NOMO-1 treated with DMSO at 0.1 percent for 48 hours (cell line): ENCODE results near the gene CROCC.

Experiments used
- DNase-seq: peaks from one replicate; lab custom pipeline; 2025; ENCODE audit not compliant: unreplicated experiment; lab: John Stamatoyannopoulos, UW

The CROCC gene

DNA sequence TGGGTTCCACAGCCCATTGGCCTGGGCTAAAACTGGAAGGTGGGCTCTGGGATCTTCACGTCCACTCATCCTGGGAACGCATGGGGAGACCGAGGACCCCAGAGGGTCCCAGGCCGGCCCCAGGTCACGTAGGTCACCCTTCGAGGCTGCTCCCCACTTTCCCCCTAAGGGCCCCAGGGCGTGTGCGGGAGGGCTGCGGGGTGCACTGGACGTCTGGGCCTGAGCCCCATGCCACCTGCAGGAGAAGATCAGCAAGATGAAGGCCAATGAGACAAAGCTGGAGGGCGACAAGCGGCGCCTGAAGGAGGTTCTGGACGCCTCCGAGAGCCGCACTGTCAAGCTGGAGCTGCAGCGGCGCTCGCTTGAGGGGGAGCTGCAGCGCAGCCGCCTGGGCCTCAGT is 46.2 kb downstream of the CROCC start:
- DNase-seq: no peak

DNA sequence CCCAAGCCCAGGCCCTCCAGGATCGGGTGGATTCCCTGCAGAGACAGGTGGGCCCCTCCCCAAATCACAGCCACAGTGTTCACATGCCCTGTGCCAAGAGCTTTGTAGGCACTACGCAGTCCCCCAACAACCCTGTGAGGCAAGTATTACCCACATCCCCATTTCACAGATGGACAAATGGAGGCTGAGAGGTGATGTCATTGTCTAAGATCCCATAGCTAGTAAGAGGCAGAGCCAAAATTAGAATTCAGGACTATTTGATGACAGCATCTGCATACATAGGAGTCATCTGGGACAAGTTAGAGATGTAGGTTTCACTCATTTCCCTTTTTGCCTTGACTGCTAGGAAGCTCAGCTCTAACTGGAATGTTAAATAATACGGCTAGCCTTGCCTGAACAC is 46.6 kb downstream of the CROCC start:
- no peak for DNase-seq

DNA sequence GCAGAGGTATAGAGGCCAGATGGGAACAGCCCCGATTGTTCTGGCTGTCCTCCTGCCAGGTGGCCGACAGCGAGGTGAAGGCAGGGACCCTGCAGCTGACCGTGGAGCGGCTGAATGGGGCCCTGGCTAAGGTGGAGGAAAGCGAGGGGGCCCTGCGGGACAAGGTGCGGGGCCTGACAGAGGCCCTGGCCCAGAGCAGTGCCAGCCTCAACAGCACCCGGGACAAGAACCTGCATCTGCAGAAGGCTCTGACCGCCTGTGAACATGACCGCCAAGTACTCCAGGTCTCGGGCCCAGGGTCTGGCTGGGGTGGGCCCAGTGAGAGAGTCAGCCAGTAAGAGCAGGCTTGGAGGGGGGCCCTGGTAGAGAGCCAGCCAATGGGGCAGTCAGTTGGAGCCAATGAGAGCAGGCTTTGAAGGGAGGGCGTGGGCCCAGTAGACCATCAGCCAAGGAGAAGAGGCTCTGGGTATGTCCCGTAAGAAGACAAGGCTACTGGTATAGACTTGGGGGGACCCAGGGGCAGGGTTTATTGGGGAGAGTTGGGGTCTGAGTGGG is 47.4 kb downstream of the CROCC start:
- no peak for DNase-seq

DNA sequence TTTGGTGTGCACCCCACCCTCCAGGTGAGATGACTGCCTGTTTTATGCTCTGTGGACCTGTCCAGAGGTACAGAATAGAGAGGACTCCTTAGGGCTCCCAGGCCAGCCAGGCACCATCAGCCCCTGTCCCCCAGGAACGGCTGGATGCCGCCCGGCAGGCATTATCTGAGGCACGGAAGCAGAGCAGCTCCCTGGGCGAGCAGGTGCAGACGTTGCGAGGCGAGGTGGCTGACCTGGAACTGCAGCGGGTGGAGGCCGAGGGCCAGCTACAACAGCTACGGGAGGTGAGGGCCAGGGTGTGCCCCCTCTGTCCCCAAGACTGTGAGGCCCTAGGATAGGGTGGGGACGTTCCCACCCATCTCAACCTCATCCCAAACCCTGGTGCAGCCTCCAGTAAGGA is 47.9 kb downstream of the CROCC start:
- no peak for DNase-seq

DNA sequence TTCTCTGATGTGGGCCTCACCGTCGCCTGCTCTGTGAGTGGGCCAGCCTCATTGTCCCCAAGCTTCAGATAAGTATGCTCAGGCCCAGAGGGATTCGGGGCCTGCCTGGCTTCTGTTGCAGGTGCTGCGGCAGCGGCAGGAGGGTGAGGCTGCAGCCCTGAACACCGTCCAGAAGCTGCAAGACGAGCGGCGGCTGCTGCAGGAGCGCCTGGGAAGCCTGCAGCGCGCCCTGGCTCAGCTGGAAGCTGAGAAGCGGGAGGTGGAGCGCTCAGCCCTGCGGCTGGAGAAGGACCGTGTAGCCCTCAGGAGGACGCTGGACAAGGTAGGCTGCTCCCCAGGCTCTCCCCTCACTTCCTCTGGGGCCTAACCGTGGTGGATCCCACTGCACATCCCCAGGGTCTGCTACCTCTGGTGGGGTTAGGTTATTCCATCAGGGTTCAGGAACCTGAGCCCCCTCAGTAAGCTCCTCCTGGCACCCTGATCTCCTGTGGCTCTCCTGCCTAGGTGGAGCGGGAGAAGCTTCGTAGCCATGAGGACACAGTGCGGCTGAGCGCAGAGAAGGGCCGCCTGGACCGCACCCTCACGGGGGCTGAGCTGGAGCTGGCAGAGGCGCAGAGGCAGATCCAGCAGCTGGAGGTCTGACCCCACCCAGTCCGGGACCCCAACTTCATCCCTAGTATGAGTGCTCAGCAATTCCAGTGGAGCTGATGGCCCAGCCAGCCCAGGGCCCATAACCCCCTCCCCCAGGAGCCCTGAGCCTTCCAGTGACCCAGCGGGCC is 48.6 kb downstream of the CROCC start:
- DNase-seq: no peak

DNA sequence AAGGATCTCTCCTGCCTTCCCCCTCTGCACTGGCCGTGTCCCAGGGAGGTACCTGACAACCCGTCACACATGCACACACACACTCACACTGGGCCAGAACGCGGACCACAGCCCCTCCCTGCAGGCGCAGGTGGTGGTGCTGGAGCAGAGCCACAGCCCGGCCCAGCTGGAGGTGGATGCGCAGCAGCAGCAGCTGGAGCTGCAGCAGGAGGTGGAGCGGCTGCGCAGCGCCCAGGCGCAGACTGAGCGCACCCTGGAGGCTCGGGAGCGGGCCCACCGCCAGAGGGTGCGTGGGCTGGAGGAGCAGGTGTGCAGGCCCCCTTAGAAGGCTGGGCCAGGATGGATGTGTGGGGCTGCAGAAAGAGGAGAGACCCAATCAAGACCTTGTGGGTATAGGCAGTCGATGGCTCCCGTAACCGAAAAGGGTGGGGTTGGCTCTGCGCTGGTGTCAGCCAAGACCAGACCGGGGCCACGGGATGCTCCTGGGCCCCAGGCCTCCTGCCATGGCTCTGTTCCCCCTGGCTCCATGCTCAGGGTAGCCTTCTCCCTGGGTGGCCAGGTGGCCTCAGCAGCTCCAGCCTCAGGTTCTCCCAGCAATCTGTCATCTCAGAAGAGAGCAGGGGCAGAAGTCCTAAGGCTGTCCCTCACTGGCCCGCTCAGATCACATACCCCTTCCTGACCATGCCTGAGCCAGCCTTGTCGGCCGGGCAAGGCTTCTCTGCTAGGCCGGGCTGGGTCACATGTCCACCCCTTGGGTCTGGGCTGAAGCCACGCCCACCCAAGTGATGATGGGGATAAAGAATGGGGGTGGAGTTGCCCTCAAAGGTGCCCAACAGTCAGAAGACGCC is 49.8 kb downstream of the CROCC start:
- no peak for DNase-seq

DNA sequence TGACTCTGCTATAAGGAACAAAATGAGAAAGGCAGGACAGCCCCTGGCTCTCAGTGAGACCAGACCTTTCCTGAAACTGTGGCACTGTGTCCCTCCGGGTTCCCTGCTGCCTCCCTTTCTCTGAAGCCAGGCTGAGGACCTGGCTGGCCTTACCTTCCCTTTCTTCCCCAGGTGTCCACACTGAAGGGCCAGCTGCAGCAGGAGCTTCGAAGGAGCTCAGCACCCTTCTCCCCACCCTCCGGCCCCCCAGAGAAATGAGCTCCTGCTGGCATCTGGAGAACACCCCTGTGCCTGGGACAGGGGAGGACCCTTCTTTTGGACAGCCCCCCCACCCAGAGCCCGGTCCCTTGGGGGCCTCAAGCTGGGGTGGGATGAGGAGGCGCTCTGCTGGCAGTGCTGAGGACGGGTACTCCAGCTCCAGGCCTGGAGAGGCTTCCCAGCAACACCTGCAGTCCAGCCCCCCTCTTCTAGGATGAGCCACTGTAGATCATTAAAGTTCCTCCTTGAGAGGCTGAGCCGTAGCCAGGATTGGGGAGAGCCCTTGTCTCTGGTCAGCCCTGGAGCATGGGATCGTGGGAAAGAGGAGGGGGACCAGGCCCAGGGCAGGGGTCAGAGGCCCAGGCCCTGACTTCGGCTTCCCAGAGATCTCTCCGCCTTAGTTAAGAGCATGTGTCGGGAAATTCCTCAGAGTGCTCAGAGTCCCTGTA is 50.6 kb downstream of the CROCC start:
- no peak for DNase-seq

DNA sequence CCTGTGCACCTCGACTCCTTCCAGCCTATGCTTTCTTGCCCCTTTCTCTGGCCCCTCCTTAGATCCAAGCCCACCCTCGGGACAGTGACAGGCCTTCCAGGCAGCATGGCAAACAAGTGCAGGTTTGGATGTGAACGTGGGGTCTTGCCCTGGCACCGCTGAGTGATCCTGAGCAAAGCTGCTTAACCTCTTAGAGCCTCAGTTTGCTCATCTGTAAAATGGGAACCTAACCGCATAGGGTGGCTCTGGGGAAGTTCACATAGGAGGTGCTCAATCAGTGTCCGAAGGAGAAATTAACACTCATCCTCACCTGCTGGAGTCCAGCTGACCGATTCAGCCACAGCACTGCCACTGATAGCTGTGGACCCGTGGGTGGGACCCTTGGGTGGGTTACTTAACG is 51.5 kb downstream of the CROCC start:
- no peak for DNase-seq

DNA sequence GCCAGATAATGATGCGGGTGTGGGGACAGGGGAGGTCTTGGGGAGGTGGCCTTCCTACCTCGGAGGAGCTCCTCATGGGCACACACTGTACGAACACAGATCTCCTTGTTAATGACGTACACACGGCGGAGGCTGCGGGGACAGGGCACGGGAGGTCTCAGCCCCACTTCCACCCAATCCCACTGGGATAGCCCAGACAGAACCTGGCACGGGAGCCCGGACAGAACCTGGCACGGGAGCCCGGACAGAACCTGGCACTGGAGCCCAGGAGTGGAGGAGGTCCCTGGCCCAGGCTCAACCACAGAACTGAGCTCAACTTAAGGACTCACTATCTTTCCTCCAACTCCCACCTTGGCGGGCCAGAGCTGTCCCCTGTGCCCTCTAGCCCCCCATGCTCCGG is 53.5 kb downstream of the CROCC start:
- DNase-seq: no peak

DNA sequence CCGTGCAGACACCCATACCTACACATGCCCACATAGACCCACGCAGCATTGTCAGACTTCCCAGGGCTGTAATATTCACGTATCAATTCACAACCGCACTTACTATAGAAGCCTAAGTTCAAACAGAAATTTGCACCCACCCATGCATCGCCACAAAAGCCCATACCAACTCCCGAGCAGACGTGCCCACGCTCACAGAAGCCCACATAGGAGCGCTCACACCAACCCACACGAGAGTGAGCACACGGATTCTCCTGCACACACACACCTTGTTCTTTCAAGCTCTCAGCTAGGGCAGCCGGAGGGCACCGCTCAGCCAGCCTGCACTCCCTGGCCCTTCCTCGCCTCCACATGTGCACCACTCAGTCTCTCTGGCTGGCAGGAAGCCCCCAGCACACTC is 54.1 kb downstream of the CROCC start:
- DNase-seq: no peak

DNA sequence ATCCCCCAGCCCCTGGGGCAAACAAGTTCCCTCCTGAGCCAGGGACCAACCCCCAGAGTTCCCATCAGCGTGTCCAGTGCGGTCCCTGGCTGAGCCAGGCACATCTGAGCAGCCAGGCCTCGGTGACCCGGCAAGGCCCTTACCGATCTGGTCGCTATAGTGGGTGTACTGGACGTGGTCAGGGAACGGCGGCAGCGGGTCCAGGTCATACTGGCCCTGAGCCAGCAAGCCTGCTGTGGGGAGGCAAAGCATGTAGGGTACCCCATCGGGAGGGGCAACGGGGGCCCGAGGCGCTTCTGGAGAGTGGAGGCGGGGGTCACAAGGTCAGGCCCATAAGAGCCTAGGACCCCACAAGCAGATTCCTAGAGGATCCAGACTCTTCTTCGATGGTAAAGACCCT is 55.2 kb downstream of the CROCC start:
- DNase-seq: no peak

DNA sequence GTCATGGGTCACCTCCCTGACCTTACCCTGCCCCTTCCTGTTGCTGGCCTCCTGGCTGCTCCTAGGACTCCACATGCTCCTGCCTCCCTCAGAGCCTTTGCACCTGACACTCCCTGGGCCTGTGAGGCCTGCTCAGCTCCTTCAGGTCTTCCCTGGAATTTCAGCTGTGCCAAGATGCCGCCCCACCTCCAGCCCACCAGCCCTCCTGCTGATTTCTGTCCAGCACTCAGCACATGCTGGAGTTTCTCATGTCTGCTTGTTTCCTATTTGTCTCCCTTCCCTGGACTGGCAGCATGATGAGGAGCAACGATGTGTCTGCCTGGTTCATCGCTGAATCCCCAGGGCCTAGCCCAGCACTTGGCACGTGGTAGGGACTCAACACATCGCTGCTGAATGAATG is 55.6 kb downstream of the CROCC start:
- DNase-seq: no peak

DNA sequence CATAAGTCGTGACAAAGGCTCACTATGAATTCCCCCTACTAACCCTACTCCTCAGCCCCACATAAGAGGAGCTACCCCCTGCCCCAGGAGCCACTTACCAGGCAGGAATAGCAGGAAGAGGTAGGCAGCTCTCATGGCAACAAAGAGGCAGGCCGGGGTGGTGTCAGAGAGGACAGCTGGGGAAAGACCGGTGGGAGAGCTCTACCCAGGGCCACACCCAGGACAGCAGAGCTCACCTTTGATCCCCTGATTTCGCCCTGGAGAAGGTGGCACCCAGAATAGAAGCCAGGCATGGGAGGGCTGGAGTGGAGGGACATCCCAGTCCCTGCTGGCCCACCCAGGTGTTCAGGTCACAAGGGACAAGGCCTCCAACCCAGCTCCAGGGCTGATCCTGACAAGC is 56.4 kb downstream of the CROCC start:
- no peak for DNase-seq

DNA sequence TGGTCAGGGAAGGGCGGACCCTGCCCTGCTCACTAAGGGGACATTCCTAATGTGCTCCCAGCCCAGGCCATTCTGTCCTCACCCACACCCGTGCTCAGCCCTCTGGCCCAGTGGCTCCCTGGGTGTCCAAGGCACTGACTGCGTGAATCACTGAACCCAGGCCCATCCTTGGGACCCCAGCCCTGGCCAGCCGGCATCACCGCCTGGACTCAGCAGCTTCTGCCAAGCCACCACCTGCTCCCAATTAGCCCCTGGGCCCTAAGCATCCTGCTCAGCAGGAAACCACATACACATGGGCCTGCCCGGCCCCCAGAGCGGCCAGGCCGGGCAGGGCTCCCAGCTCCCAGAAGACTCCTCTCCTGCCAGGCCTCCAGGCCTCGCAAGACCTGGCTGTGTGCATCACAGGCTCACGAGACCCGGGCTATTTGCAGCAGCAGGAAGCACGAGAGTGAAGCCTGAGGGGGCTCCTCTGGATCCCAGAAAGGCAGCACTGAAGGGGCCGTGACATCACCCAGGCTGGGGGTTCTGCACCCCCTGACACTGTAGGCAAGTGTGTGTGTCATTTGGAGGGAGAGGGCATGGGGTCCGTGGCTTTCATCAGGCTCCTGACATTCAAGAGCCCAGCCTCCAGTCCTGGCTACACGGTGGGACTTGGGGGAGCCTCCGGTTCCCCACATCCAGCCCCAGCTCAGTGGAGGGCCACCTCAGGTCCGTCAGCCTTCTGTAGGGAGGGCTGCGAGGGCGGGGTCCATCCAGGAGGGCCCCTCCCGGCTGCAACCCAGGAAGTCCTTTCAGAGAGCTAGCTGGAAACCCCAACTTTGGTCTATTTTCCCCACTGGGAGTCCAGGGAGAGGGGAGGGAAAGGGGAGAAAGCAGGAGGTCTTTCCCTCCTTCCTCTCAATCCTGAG is 57.1 kb downstream of the CROCC start:
- DNase-seq: no peak

DNA sequence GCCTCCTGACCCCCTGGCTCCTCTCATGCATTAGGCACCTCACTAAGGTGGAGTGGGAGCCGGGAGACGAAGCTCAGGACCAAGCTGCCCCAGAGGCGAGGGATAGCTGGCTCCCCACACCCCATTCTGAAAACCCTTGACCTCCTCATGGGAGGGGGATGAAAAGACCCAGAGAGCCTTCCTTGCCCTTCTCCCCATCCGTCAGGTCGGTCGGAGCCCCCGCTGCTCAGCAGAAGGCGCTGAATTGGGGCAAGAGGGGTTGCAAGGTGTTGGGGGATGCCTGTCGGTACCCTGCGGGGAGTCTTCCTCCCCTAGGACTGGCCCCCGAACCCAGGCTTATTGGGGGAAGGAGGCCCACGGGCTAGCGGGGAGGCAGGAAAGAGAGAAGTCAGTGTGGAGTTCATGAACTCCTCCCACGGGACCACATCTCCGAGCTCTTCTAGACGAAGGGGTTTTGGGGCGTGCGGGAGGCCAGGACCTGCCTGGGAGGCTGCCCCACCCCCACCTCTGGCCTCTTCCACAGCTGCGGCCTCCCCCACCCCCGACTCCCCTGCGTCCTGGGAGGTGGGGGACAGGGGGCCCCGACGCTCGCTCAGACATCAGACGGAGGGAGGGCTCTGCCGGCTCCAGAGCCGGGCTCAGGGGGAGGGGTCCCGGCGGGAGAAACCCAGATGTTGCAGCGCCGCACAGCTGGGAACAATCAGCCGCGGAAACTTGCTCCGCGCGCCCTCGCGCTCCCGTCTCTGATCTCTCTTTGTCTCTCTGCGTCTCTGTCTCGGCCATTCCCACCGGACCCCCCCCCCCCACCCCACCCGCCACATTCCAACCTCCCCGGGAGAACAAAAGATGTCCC is 58.0 kb downstream of the CROCC start:
- no peak for DNase-seq

DNA sequence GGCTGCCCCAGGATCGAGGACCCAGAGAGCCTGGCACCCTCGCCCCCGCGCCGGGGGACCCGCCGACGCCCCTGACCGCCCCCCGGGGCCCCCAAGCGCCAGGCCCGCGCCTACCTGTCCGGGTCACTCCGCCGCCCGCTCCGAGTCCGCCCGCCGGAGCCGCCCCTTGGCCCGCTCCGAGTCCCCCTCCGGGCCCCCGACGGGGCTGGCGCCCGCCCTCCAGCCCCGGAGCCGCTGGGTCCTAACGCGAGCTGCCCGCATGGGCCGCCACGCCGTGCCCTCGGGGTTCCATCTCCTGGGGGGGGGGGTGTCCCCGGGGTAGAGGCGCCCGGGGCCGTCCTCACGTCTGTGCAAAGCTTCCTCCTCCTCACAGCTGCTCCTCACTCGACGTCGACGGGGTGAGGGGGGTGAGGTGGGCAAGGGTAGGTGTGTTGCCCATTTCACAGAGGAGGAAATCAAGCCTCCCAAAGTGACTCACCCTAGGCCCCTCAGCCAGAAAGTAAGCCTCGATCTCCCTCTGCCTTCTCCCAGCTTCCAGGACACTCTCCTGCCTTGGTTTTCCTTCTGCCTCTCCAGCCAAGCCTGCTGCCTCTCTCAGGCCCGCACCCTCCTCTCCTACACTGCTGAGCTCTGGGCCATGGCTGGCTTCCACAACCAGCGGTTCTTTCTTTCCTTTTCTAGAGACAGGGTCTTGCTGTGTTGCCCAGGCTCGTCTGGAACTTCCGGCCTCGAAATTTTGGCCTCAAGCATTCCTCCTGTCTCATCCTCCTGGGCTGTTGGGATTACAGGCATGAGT is 58.9 kb downstream of the CROCC start, which contains the start of gene MFAP2:
Gene MFAP2 (minus strand): TSS at position 148 of the 796 bp plus-strand sequence. CDS start 2,347 bp downstream, outside the sequence.
- no peak for DNase-seq

DNA sequence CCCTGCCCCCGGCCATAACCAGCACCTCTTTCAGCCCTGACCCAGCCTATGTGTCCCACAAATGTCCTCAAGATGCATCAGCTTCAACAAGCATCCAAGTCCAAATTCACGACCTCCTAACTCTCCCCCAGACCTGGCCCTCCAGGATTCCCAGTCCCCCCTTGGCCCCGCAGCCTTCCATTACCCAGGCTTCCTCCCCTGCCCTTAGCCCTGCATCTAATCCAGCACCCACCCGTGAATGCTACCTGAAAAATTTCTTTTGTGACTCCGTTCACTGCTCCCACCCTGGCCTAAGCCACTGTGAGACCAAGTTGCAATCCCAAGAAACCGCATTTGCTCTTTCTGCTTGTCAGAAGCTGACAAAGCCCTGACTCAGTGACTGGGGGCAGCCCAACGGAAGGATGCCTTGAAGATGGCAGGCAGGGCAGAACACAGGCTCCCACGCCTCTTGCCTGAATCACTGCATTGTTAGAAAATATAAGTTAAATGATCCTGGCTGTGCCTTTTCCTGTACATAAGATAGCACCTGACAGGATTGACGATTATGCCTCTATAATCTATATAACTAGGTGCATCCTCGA is 59.6 kb downstream of the CROCC start:
- no peak for DNase-seq

DNA sequence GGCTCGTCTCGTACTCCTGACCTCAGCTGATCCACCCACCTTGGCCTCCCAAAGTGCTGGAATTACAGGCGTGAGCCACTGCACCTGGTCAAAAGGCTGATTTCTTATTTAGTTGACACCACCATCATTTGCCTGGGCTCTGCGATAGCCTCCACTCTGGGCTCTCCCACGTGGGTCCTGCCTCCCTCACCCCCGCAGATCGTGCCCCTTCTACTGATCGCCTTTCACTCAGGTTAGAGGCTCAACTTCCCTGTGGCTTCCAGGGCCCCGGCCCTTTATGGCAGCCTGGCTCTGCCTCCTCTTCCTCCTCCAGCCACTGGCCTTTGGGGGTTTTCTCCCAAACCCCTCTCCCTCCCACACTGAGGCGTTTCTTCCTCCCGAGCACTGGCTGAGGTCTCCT is 61.2 kb downstream of the CROCC start:
- DNase-seq: no peak
